Right lobe of liver (tissue), 6 donors: Measurements from ENCODE around the gene PROX1. TPM values are rescaled to one million over a fixed set of nuclear protein-coding genes. Genes with fewer than 3 reads are reported as not detected.

Source experiments
- ATAC-seq, 4 donors: fragments of 200-7000 bp; cut with Tn5 transposase; one replicate each; pipeline ENCODE4 v1.9.1; 2020; ENCODE audit warnings: mild to moderate bottlenecking in 4 of 4, moderate library complexity in 4 of 4
- DNase-seq, 3 donors: peaks; one replicate each; pipeline ENCODE4 v3.0.0-alpha.2; 2020
- H3K27ac ChIP-seq, 3 donors: fragments of 200-600 bp; one replicate each; pipeline ENCODE4 v1.8.0; 2022
- H3K27me3 ChIP-seq, 2 donors: fragments of 200-600 bp; one replicate each; pipeline ENCODE4 v1.8.0; 2022
- H3K36me3 ChIP-seq, 4 donors: fragments of 200-600 bp; sonication (generic) in 1 of 4; one replicate each; pipeline versions ENCODE4 v1.5.1 to v1.8.0; 2017 to 2022; ENCODE audit warnings: control low read depth in 1 of 4
- H3K4me1 ChIP-seq, 4 donors: fragments of 200-600 bp; sonication (generic) in 1 of 4; one replicate each; pipeline versions ENCODE4 v1.5.1 to v1.8.0; 2017 to 2022; ENCODE audit warnings: control low read depth in 1 of 4
- H3K4me3 ChIP-seq, 3 donors: fragments of 200-600 bp; one replicate each; pipeline ENCODE4 v1.8.0; 2022
- H3K9me3 ChIP-seq, 4 donors: fragments of 200-600 bp; sonication (generic) in 1 of 4; one replicate each; pipeline versions ENCODE4 v1.5.1 to v1.8.0; 2017 to 2022; ENCODE audit warnings: control low read depth in 1 of 4
- CTCF ChIP-seq, 4 donors: fragments of 200-600 bp in 3 of 4; fragments of 450-650 bp in 1 of 4; IDR thresholded peaks; one replicate each; pipeline versions ENCODE4 v1.5.1 to v1.8.0; 2016 to 2022; ENCODE audit warnings: antibody characterized with exemption in 4 of 4, mild to moderate bottlenecking in 2 of 4
- POLR2A ChIP-seq: fragments of 450-650 bp; IDR thresholded peaks from one replicate; pipeline ENCODE4 v1.6.1; 2017; ENCODE audit warnings: antibody characterized with exemption, mild to moderate bottlenecking
- WGBS: methylation state at CpG from one replicate; pipeline ENCODE4 v1.1.6; 2018; ENCODE audit warnings: low coverage, low lambda C conversion rate; ENCODE audit not compliant: insufficient coverage; ENCODE audit errors: missing lambda C conversion rate; 5-methylcytosine and 5-hydroxymethylcytosine counted together
- intact Hi-C, 2 donors: fragments of 100-400 bp; cut with DNase I; formaldehyde crosslinking; loops; one replicate each; pipeline versions ENCODE4 v1.11.2 to v1.14.1; 2022
- total RNA-seq, 6 experiments: library from RNA; depleted of rRNA in 2 of 6; stranded (reverse); fragments of >200 nt in 2 of 6; fragmentation: NEBNext Ultra II Directional in 3 of 6; extraction: Animal tissue kit (Norgen Biotek cat#: 25700) in 3 of 6; gene quantifications; one replicate each; pipeline versions ENCODE4 v1.1.0 to v1.2.4, GENCODE V29; 2016 to 2023
- donor health status: DM: no; HTN: yes; CAD: no.
- donor health status: DM: no; HTN: no; CAD: no.
- donor health status: DM: no; HTN: no; CAD: no.
- donor health status: DM: no; HTN: yes; CAD: no.
- donor health status: DM: no; HTN: yes; CAD: no.

Gene PROX1
- total RNA-seq, 6 experiments from 2014 or later: 79.6 to 186 (median 164) TPM

DNA sequence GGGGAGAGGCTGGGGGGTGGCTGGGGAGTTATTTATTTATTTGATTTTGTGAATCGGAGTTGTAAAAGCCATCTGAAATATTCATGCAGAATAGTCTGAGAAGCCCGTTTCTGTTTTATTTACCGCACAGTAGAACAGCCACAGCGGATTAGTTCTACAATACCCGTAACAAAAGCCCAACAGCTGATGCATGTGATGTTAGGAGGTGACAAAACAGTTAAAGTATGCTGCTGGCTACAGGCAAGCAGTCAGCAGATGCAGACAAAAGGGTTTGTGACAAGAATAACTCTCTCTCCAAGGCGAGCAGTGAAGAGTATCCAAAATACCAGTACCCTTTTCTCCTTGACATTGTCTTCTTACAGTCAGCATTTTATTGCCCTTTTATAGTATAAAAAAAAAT lies 42.0 kb downstream of the PROX1 start:
- intact Hi-C loops: no loop called here
- no peak for ATAC-seq
- DNase-seq: no peak
- WGBS: 72% methylated on average over 6 of the region's 6 CpGs
- Histone ChIP-seq H3K4me3 (no peak overlapping the region), H3K27ac (peak overlapping the region in 1 of 3 donors; percentile 40), H3K9me3 (no peaks in the 10 kb centered on the region), H3K4me1 (peaks cover 0 to 57% (median 25%) of the 10 kb centered on the region in 4 donors), H3K27me3 (no peaks in the 10 kb centered on the region), H3K36me3 (peaks cover 0 to 5% (median 0%) of the 10 kb centered on the region in 4 donors)
- no peak for TF ChIP-seq CTCF (IDR thresholded peaks at IDR 0.05)
- TF ChIP-seq POLR2A: no peak

GRCh38 chr1:214031267-214031650 lies 43.5 kb downstream of the PROX1 start:
- WGBS: 82% methylated on average over 5 of the region's 5 CpGs
- no peak for TF ChIP-seq CTCF (IDR thresholded peaks at IDR 0.05)
- peaks cover 0 to 15% (median 6%) of the 10 kb centered on the region in 4 donors for H3K36me3 ChIP-seq
- no peaks in the 10 kb centered on the region for H3K9me3 ChIP-seq
- peaks cover 0 to 49% (median 23%) of the 10 kb centered on the region in 4 donors for H3K4me1 ChIP-seq
- intact Hi-C loops: no loop called here
- no peak for ATAC-seq
- no peak for DNase-seq
- H3K27me3 ChIP-seq: no peaks in the 10 kb centered on the region
- peak overlapping the region in 1 of 3 donors; percentile 40 for H3K27ac ChIP-seq
- H3K4me3 ChIP-seq: no peak overlapping the region

GRCh38 chr1:214037468-214037867 lies 49.7 kb downstream of the PROX1 start:
- WGBS: 95% methylated on average over 8 of the region's 8 CpGs
- H3K9me3 ChIP-seq: no peaks in the 10 kb centered on the region
- H3K4me1 ChIP-seq: peaks cover 0 to 39% (median 11%) of the 10 kb centered on the region in 4 donors
- TF ChIP-seq CTCF (IDR thresholded peaks at IDR 0.05) (no peak), POLR2A (no peak)
- intact Hi-C loops: no loop called here
- ATAC-seq: peak; percentile 10 to 56 (median 31)
- DNase-seq: no peak
- no peak overlapping the region for H3K4me3 ChIP-seq
- H3K27me3 ChIP-seq: no peaks in the 10 kb centered on the region
- H3K27ac ChIP-seq: no peak overlapping the region
- peaks cover 0 to 17% (median 6%) of the 10 kb centered on the region in 4 donors for H3K36me3 ChIP-seq

GRCh38 chr1:214039394-214040018 lies 51.7 kb downstream of the PROX1 start:
- H3K9me3 ChIP-seq: no peaks in the 10 kb centered on the region
- intact Hi-C loops: no loop called here
- no peak for TF ChIP-seq POLR2A
- TF ChIP-seq CTCF (IDR thresholded peaks at IDR 0.05): no peak
- H3K27me3 ChIP-seq: no peaks in the 10 kb centered on the region
- peak in 2 of 4 donors; percentile 18 to 28 for ATAC-seq
- peaks cover 0 to 17% (median 6%) of the 10 kb centered on the region in 4 donors for H3K36me3 ChIP-seq
- H3K4me1 ChIP-seq: peaks cover 0 to 43% (median 15%) of the 10 kb centered on the region in 4 donors
- no peak for DNase-seq
- no peak overlapping the region for H3K4me3 ChIP-seq
- H3K27ac ChIP-seq: peak overlapping the region in 1 of 3 donors; percentile 14
- WGBS: 75% methylated on average over 4 of the region's 4 CpGs
